Measurements from ENCODE around the gene TAF12.
"Not testable (repeated sequence)": the region's sequence is repeated elsewhere in the genome, so short reads cannot be mapped to it uniquely, and the experiment has no call there.

TAF12 gene

GRCh38 chr1:28591708-28592320, 51.1 kb downstream of the TAF12 start, which contains the start of gene RAB42:
RAB42 (plus strand) TSS chr1:28592265; CDS start chr1:28592512, 247 bp downstream.
- in situ Hi-C loops (cut with HindIII; ENCODE audit: low pct_unique_long_range_greater_than_20kb, low sequenced_read_pairs): no loop called here
- TF ChIP-seq JUND (IDR thresholded peaks at IDR 0.05; ENCODE audit: low read depth): no peak
- DNase-seq (ENCODE audit: low read depth in 1 of 2, low spot score in 1 of 2): no peak

- DNase-seq (ENCODE audit: low read depth in 1 of 2, low spot score in 1 of 2); in situ Hi-C loops (cut with HindIII; ENCODE audit: low pct_unique_long_range_greater_than_20kb, low sequenced_read_pairs): not testable (repeated sequence)
Measured at GRCh38 chr1:28586585-28587391, 56.1 kb downstream of the TAF12 start.

GRCh38 chr1:28582248-28582615, 60.6 kb downstream of the TAF12 start:
- in situ Hi-C loops (cut with HindIII; ENCODE audit: low pct_unique_long_range_greater_than_20kb, low sequenced_read_pairs): no loop called here
- DNase-seq (ENCODE audit: low read depth in 1 of 2, low spot score in 1 of 2): peak in 1 of 2 experiments; percentile 13
- TF ChIP-seq JUND (IDR thresholded peaks at IDR 0.05; ENCODE audit: low read depth): no peak

- DNase-seq (ENCODE audit: low read depth in 1 of 2, low spot score in 1 of 2): peak; percentile 80 to 94
- no peak for TF ChIP-seq JUND (IDR thresholded peaks at IDR 0.05; ENCODE audit: low read depth)
- in situ Hi-C loops (cut with HindIII; ENCODE audit: low pct_unique_long_range_greater_than_20kb, low sequenced_read_pairs): no loop called here
Measured at GRCh38 chr1:28581531-28582247, 61.2 kb downstream of the TAF12 start.

GRCh38 chr1:28580722-28581530, 61.9 kb downstream of the TAF12 start:
- no peak for TF ChIP-seq JUND (IDR thresholded peaks at IDR 0.05; ENCODE audit: low read depth)
- in situ Hi-C loops (cut with HindIII; ENCODE audit: low pct_unique_long_range_greater_than_20kb, low sequenced_read_pairs): no loop called here
- peak in 1 of 2 experiments; percentile 56 for DNase-seq (ENCODE audit: low read depth in 1 of 2, low spot score in 1 of 2)

GRCh38 chr1:28579401-28579800, 63.5 kb downstream of the TAF12 start:
- TF ChIP-seq JUND (IDR thresholded peaks at IDR 0.05; ENCODE audit: low read depth): no peak
- no peak for DNase-seq (ENCODE audit: low read depth in 1 of 2, low spot score in 1 of 2)
- in situ Hi-C loops (cut with HindIII; ENCODE audit: low pct_unique_long_range_greater_than_20kb, low sequenced_read_pairs): no loop called here

- DNase-seq (ENCODE audit: low read depth in 1 of 2, low spot score in 1 of 2): no peak
- in situ Hi-C loops (cut with HindIII; ENCODE audit: low pct_unique_long_range_greater_than_20kb, low sequenced_read_pairs): no loop called here
Measured at GRCh38 chr1:28578696-28579218, 64.1 kb downstream of the TAF12 start.

GRCh38 chr1:28577738-28578536, 64.9 kb downstream of the TAF12 start:
- DNase-seq (ENCODE audit: low read depth in 1 of 2, low spot score in 1 of 2): peak in 1 of 2 experiments; percentile 19
- in situ Hi-C loops (cut with HindIII; ENCODE audit: low pct_unique_long_range_greater_than_20kb, low sequenced_read_pairs): no loop called here
- TF ChIP-seq JUND (IDR thresholded peaks at IDR 0.05; ENCODE audit: low read depth): 0 out of 2 replicates have a peak, but pooled peaks have one; percentile 8

More at GRCh38 chr1:28578696-28579218, 64.1 kb downstream of the TAF12 start:
- TF ChIP-seq JUND (IDR thresholded peaks at IDR 0.05; ENCODE audit: low read depth): no peak

GRCh38 chr1:28577052-28577678, 65.7 kb downstream of the TAF12 start:
- peak; percentile 13; the same call in 1 of the 2 replicates for TF ChIP-seq JUND (IDR thresholded peaks at IDR 0.05; ENCODE audit: low read depth)
- in situ Hi-C loops (cut with HindIII; ENCODE audit: low pct_unique_long_range_greater_than_20kb, low sequenced_read_pairs): no loop called here
- peak in 1 of 2 experiments; percentile 28 for DNase-seq (ENCODE audit: low read depth in 1 of 2, low spot score in 1 of 2)

GRCh38 chr1:28573564-28573963, 69.3 kb downstream of the TAF12 start:
- no peak for DNase-seq (ENCODE audit: low read depth in 1 of 2, low spot score in 1 of 2)
- in situ Hi-C loops (cut with HindIII; ENCODE audit: low pct_unique_long_range_greater_than_20kb, low sequenced_read_pairs): no loop called here
- TF ChIP-seq JUND (IDR thresholded peaks at IDR 0.05; ENCODE audit: low read depth): no peak

- in situ Hi-C loops (cut with HindIII; ENCODE audit: low pct_unique_long_range_greater_than_20kb, low sequenced_read_pairs); DNase-seq (ENCODE audit: low read depth in 1 of 2, low spot score in 1 of 2): not testable (repeated sequence)
Measured at GRCh38 chr1:28572891-28573290, 70.0 kb downstream of the TAF12 start.

Data from T47D (cell line).